ENCODE data around the gene PLOD2.

DNA sequence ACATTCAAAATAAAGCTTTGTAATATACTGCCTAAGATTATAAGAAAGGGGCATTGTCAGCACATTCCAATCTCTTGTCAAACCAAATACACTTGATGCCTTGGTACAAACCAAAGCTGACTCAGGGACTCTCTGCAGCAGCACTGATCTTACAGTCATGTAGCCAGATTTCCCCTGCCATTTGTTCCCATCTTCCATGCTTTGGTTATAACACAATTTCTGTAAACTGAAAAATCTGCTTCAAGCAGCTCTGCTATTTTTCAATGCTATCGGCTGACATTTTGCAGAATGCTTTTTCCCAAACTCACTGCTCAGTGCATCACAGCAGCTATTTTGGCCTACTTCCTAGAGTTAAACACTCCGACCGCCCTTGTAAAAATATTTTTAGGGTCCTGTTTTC, 18.2 kb downstream of the PLOD2 start:
- TF ChIP-seq, protein P1, sequence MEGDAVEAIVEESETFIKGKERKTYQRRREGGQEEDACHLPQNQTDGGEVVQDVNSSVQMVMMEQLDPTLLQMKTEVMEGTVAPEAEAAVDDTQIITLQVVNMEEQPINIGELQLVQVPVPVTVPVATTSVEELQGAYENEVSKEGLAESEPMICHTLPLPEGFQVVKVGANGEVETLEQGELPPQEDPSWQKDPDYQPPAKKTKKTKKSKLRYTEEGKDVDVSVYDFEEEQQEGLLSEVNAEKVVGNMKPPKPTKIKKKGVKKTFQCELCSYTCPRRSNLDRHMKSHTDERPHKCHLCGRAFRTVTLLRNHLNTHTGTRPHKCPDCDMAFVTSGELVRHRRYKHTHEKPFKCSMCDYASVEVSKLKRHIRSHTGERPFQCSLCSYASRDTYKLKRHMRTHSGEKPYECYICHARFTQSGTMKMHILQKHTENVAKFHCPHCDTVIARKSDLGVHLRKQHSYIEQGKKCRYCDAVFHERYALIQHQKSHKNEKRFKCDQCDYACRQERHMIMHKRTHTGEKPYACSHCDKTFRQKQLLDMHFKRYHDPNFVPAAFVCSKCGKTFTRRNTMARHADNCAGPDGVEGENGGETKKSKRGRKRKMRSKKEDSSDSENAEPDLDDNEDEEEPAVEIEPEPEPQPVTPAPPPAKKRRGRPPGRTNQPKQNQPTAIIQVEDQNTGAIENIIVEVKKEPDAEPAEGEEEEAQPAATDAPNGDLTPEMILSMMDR (IDR thresholded peaks at IDR 0.05): no peak
- TF ChIP-seq EZH2 (IDR thresholded peaks at IDR 0.05; ENCODE audit: borderline replicate concordance, insufficient read depth, low read depth, low read length, poor library complexity, severe bottlenecking): no peak
